ENCODE results near the gene CBLL1.

DNA sequence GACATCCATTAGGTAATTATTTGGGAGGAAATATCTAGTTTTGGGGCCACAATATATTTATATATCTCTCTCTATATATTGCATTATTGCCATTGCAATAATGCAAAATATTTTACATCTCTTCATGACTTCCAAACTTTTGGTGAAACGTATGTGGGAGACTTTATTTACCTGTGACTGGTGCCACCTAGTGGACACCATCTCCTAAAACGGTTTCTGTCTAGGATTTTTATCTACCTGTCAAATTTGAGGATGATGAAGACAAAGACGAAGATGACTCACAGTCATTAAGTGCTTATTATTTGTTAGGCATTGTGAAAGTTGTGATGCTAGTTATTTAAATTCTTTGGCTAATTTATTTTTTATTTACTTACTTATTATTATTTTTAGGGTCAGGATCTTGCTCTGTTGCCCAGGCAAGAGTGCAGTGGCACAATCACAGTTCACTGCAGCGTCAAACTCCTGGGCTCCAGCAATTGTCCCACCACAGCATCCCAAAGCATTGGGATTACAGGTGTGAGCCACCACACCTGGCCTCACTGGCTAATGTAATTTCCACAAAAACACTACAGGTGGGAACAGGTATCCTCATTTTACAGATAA lies 18.7 kb upstream of the CBLL1 start:
- no peak for TF ChIP-seq POLR2A (IDR thresholded peaks at IDR 0.05)
- TF ChIP-seq, protein P1, sequence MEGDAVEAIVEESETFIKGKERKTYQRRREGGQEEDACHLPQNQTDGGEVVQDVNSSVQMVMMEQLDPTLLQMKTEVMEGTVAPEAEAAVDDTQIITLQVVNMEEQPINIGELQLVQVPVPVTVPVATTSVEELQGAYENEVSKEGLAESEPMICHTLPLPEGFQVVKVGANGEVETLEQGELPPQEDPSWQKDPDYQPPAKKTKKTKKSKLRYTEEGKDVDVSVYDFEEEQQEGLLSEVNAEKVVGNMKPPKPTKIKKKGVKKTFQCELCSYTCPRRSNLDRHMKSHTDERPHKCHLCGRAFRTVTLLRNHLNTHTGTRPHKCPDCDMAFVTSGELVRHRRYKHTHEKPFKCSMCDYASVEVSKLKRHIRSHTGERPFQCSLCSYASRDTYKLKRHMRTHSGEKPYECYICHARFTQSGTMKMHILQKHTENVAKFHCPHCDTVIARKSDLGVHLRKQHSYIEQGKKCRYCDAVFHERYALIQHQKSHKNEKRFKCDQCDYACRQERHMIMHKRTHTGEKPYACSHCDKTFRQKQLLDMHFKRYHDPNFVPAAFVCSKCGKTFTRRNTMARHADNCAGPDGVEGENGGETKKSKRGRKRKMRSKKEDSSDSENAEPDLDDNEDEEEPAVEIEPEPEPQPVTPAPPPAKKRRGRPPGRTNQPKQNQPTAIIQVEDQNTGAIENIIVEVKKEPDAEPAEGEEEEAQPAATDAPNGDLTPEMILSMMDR (IDR thresholded peaks at IDR 0.05) = peak; percentile 43 to 77 (median 59)
- TF ChIP-seq EP300 (IDR thresholded peaks at IDR 0.05) = no peak
